Esophagus squamous epithelium (tissue), 5 donors: ENCODE measurements around the gene SLC2A13. TPM values are rescaled to one million over a fixed set of nuclear protein-coding genes. Genes with fewer than 3 reads are reported as not detected.

Experiments used
- DNase-seq: peaks from one replicate; lab custom pipeline; 2025; lab: John Stamatoyannopoulos, UW
- H3K27ac ChIP-seq, 4 donors: fragments of 200-600 bp; sonication (generic); one replicate each; pipeline ENCODE4 v1.5.1; 2016 to 2019; ENCODE audit warnings: mild to moderate bottlenecking in 1 of 4
- H3K27me3 ChIP-seq, 4 donors: fragments of 200-600 bp; sonication (generic); 1 replicate in 3 of 4; 2 replicates in 1 of 4; pipeline versions ENCODE4 v1.5.1 to v1.6.0; 2017 to 2021; ENCODE audit warnings: antibody characterized with exemption in 1 of 4
- H3K36me3 ChIP-seq, 3 donors: fragments of 200-600 bp; sonication (generic); one replicate each; pipeline ENCODE4 v1.5.1; 2016 to 2019
- H3K4me1 ChIP-seq, 3 donors: fragments of 200-600 bp; sonication (generic); one replicate each; pipeline ENCODE4 v1.5.1; 2017 to 2019
- H3K4me3 ChIP-seq, 4 donors: fragments of 200-600 bp; sonication (generic); 1 replicate in 3 of 4; 2 replicates in 1 of 4; pipeline ENCODE4 v1.5.1; 2016 to 2019; ENCODE audit warnings: mild to moderate bottlenecking in 2 of 4, moderate library complexity in 1 of 4
- H3K9me3 ChIP-seq, 3 donors: fragments of 200-600 bp; sonication (generic); one replicate each; pipeline ENCODE4 v1.5.1; 2016 to 2019
- POLR2A ChIP-seq, 4 donors: fragments of 450-650 bp; IDR thresholded peaks; one replicate each; pipeline ENCODE4 v1.6.1; 2017; ENCODE audit warnings: antibody characterized with exemption in 4 of 4, mild to moderate bottlenecking in 4 of 4, moderate library complexity in 3 of 4
- WGBS, 2 donors: methylation state at CpG; one replicate each; pipeline ENCODE4 v1.1.5; 2018; 5-methylcytosine and 5-hydroxymethylcytosine counted together
- intact Hi-C: fragments of 100-400 bp; cut with DNase I; formaldehyde crosslinking; loops from one replicate; pipeline ENCODE4 v1.15.0; 2022
- total RNA-seq, 4 donors: library from RNA; depleted of rRNA; stranded (reverse); fragments of >200 nt; gene quantifications; one replicate each; pipeline ENCODE4 v1.1.0, GENCODE V29; 2016
- TF ChIP-seq, protein P1 (sequence below), 6 experiments: fragments of 450-650 bp in 4 of 6; fragments of 200-600 bp in 2 of 6; sonication (generic) in 2 of 6; IDR thresholded peaks; one replicate each; pipeline ENCODE4 v1.5.1; 2016 to 2019; ENCODE audit warnings: antibody characterized with exemption in 6 of 6, mild to moderate bottlenecking in 4 of 6, moderate library complexity in 4 of 6
- donor health status: DM: yes; HTN: yes; CAD: no.

Gene SLC2A13
- total RNA-seq, 4 donors from 2014 or later, result 2.6 to 10.5 (median 4.0) TPM

- Histone ChIP-seq H3K27me3 (no peaks in the 10 kb centered on the region), H3K27ac (no peak overlapping the region), H3K4me3 (no peak overlapping the region), H3K9me3 (no peaks in the 10 kb centered on the region), H3K36me3 (no peaks in the 10 kb centered on the region), H3K4me1 (no peaks in the 10 kb centered on the region)
- TF ChIP-seq, protein P1, sequence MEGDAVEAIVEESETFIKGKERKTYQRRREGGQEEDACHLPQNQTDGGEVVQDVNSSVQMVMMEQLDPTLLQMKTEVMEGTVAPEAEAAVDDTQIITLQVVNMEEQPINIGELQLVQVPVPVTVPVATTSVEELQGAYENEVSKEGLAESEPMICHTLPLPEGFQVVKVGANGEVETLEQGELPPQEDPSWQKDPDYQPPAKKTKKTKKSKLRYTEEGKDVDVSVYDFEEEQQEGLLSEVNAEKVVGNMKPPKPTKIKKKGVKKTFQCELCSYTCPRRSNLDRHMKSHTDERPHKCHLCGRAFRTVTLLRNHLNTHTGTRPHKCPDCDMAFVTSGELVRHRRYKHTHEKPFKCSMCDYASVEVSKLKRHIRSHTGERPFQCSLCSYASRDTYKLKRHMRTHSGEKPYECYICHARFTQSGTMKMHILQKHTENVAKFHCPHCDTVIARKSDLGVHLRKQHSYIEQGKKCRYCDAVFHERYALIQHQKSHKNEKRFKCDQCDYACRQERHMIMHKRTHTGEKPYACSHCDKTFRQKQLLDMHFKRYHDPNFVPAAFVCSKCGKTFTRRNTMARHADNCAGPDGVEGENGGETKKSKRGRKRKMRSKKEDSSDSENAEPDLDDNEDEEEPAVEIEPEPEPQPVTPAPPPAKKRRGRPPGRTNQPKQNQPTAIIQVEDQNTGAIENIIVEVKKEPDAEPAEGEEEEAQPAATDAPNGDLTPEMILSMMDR (IDR thresholded peaks at IDR 0.05), result no peak
- no peak for TF ChIP-seq POLR2A (IDR thresholded peaks at IDR 0.05)
- WGBS, 2 donors, result 79 to 82% methylated on average over 2 of the region's 2 CpGs
- intact Hi-C loops, result no loop called here
- DNase-seq, result no peak
These were observed 27.6 kb downstream of the SLC2A13 start for GRCh38 chr12:40078266-40078665.

GRCh38 chr12:40075458-40075857 lies 30.4 kb downstream of the SLC2A13 start:
- intact Hi-C loops, result no loop called here
- H3K36me3 ChIP-seq, result no peaks in the 10 kb centered on the region
- no peak overlapping the region for H3K27ac ChIP-seq
- TF ChIP-seq, protein P1 (IDR thresholded peaks at IDR 0.05), result no peak
- TF ChIP-seq POLR2A (IDR thresholded peaks at IDR 0.05), result no peak
- H3K27me3 ChIP-seq, result no peaks in the 10 kb centered on the region
- DNase-seq, result no peak
- H3K4me3 ChIP-seq, result no peak overlapping the region
- H3K4me1 ChIP-seq, result no peaks in the 10 kb centered on the region
- H3K9me3 ChIP-seq, result no peaks in the 10 kb centered on the region

DNA sequence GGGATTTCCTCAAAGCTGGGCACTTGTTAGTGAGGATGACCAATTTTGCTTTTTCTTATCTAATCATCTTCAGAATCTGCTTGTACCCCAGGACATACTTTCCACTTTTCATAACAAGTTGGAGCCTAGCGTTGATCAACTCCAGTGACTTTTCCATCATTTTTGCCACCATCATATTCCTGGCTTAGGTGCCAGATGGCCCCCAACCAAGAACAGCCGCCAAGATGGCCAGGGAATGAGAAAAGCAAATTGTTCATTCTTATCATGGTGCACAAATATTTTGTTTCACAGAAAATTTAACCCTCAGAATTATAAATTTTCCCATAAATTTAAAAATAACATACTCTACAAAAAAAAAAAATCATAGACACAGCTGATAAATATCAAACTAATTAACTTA lies 37.5 kb downstream of the SLC2A13 start:
- WGBS, 2 donors, result 85 to 94% methylated on average over 2 of the region's 2 CpGs
- no peak for TF ChIP-seq POLR2A (IDR thresholded peaks at IDR 0.05)
- TF ChIP-seq, protein P1 (IDR thresholded peaks at IDR 0.05), result no peak
- Histone ChIP-seq H3K9me3 (no peaks in the 10 kb centered on the region), H3K36me3 (no peaks in the 10 kb centered on the region), H3K27ac (no peak overlapping the region), H3K4me1 (no peaks in the 10 kb centered on the region), H3K27me3 (no peaks in the 10 kb centered on the region), H3K4me3 (no peak overlapping the region)
- intact Hi-C loops, result no loop called here
- DNase-seq, result no peak

- H3K4me1 ChIP-seq, result no peaks in the 10 kb centered on the region
- no peak overlapping the region for H3K4me3 ChIP-seq
- no peak overlapping the region for H3K27ac ChIP-seq
- intact Hi-C loops, result no loop called here
- H3K27me3 ChIP-seq, result no peaks in the 10 kb centered on the region
- H3K36me3 ChIP-seq, result no peaks in the 10 kb centered on the region
- no peak for TF ChIP-seq POLR2A (IDR thresholded peaks at IDR 0.05)
- TF ChIP-seq, protein P1 (IDR thresholded peaks at IDR 0.05), result no peak
- H3K9me3 ChIP-seq, result no peaks in the 10 kb centered on the region
- WGBS, 2 donors, result 19% methylated on average over 1 of the region's 1 CpG
- DNase-seq, result no peak
These were observed 40.2 kb downstream of the SLC2A13 start for GRCh38 chr12:40065636-40066035.

DNA sequence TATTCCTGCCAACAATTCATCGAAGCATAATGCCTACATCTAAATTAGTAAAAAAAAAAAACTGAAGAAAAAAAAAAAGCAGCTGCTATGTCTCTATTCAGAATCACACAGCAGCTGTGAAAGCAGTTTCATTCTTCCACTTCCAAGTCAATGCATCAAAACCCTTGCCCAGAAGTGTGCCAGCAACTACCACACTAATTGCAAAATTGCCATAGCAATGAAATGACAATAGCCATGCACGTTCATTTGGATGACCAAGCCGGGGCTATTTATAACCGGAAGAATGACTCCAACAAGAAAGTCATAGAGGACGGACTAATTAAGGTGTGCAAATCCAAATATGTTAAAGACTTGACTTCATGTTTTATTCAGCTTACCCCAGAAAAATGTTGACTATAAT lies 42.5 kb downstream of the SLC2A13 start:
- intact Hi-C loops, result no loop called here
- Histone ChIP-seq H3K4me3 (no peak overlapping the region), H3K27me3 (no peaks in the 10 kb centered on the region), H3K27ac (no peak overlapping the region), H3K4me1 (no peaks in the 10 kb centered on the region), H3K9me3 (no peaks in the 10 kb centered on the region), H3K36me3 (no peaks in the 10 kb centered on the region)
- DNase-seq, result no peak
- WGBS, 2 donors, result 28 to 37% methylated on average over 5 of the region's 5 CpGs
- no peak for TF ChIP-seq POLR2A (IDR thresholded peaks at IDR 0.05)
- TF ChIP-seq, protein P1 (IDR thresholded peaks at IDR 0.05), result no peak
